Activated T-helper 2 cell treated with anti-CD3 and anti-CD28 coated beads, Interferon-gamma antibody, Interleukin-2, Interleukin-4, amounts not matched to agents 10 μg/mL and 5 μg/mL and 100 μg/mL, durations not matched to agents 14 hours and 24 hours and 36 hours (primary cell): ENCODE results near the gene ZC3H12D. TPM values are rescaled to one million over a fixed set of nuclear protein-coding genes. Genes with fewer than 3 reads are reported as not detected.

Source experiments
- DNase-seq: peaks from one replicate; pipeline ENCODE4 v3.0.0; 2021; ENCODE audit warnings: low spot score
- H3K27ac Mint-ChIP-seq: one replicate; pipeline ENCODE4 v1.8.0; 2021; ENCODE audit warnings: mixed read lengths
- H3K27me3 Mint-ChIP-seq: one replicate; pipeline ENCODE4 v1.8.0; 2021; ENCODE audit warnings: low read depth, mixed read lengths
- H3K36me3 Mint-ChIP-seq: one replicate; pipeline ENCODE4 v1.8.0; 2021; ENCODE audit warnings: low read depth, mixed read lengths
- H3K4me1 Mint-ChIP-seq: one replicate; pipeline ENCODE4 v1.8.0; 2021; ENCODE audit warnings: low read depth, mixed read lengths
- H3K4me3 Mint-ChIP-seq: one replicate; pipeline ENCODE4 v1.8.0; 2021; ENCODE audit warnings: low read depth, mild to moderate bottlenecking, moderate library complexity, mixed read lengths
- H3K9me3 Mint-ChIP-seq: one replicate; pipeline ENCODE4 v1.8.0; 2021; ENCODE audit warnings: mixed read lengths
- intact Hi-C: fragments of 100-400 bp; cut with micrococcal nuclease; formaldehyde crosslinking; loops from one replicate; pipeline ENCODE4 v1.15.1; 2023
- total RNA-seq: library from RNA; stranded (reverse); gene quantifications from 2 replicates; pipeline ENCODE4 v1.2.3, GENCODE V29; 2022

ZC3H12D gene
- total RNA-seq, 1 donor from 2014 or later, result 15.6 TPM

- H3K27me3 Mint-ChIP-seq, result no peaks in the 10 kb centered on the region
- no peak overlapping the region for H3K27ac Mint-ChIP-seq
- H3K4me3 Mint-ChIP-seq, result no peak overlapping the region
- no peak for DNase-seq
- H3K4me1 Mint-ChIP-seq, result peaks cover 11% of the 10 kb centered on the region
- no peaks in the 10 kb centered on the region for H3K36me3 Mint-ChIP-seq
- intact Hi-C loops, result loop anchor here (5.0 kb wide), 2 partner anchors 217 to 282 kb away; no protein-coding TSS in a partner anchor
- no peaks in the 10 kb centered on the region for H3K9me3 Mint-ChIP-seq
Measured at GRCh38 chr6:149429427-149430360, 55.1 kb downstream of the ZC3H12D start.

GRCh38 chr6:149428606-149429005, 56.2 kb downstream of the ZC3H12D start:
- no peaks in the 10 kb centered on the region for H3K9me3 Mint-ChIP-seq
- no peaks in the 10 kb centered on the region for H3K27me3 Mint-ChIP-seq
- H3K27ac Mint-ChIP-seq, result no peak overlapping the region
- no peak for DNase-seq
- H3K4me1 Mint-ChIP-seq, result peaks cover 10% of the 10 kb centered on the region
- intact Hi-C loops, result no loop called here
- no peak overlapping the region for H3K4me3 Mint-ChIP-seq
- no peaks in the 10 kb centered on the region for H3K36me3 Mint-ChIP-seq

- Mint-ChIP-seq H3K4me3 (no peak overlapping the region), H3K27me3 (no peaks in the 10 kb centered on the region), H3K27ac (no peak overlapping the region), H3K36me3 (no peaks in the 10 kb centered on the region), H3K9me3 (no peaks in the 10 kb centered on the region), H3K4me1 (peaks cover 8% of the 10 kb centered on the region)
- DNase-seq, result no peak
- intact Hi-C loops, result no loop called here
Measured at GRCh38 chr6:149425754-149426153, 59.1 kb downstream of the ZC3H12D start.

GRCh38 chr6:149425224-149425623, 59.6 kb downstream of the ZC3H12D start:
- peaks cover 12% of the 10 kb centered on the region for H3K4me1 Mint-ChIP-seq
- no peaks in the 10 kb centered on the region for H3K36me3 Mint-ChIP-seq
- H3K27ac Mint-ChIP-seq, result no peak overlapping the region
- intact Hi-C loops, result no loop called here
- no peak overlapping the region for H3K4me3 Mint-ChIP-seq
- no peak for DNase-seq
- H3K9me3 Mint-ChIP-seq, result no peaks in the 10 kb centered on the region
- no peaks in the 10 kb centered on the region for H3K27me3 Mint-ChIP-seq

- no peaks in the 10 kb centered on the region for H3K36me3 Mint-ChIP-seq
- peaks cover 15% of the 10 kb centered on the region for H3K4me1 Mint-ChIP-seq
- H3K9me3 Mint-ChIP-seq, result no peaks in the 10 kb centered on the region
- no peaks in the 10 kb centered on the region for H3K27me3 Mint-ChIP-seq
- H3K27ac Mint-ChIP-seq, result no peak overlapping the region
- no peak for DNase-seq
- intact Hi-C loops, result no loop called here
- H3K4me3 Mint-ChIP-seq, result no peak overlapping the region
Measured at GRCh38 chr6:149423964-149424440, 60.8 kb downstream of the ZC3H12D start.

- intact Hi-C loops, result no loop called here
- DNase-seq, result no peak
- no peak overlapping the region for H3K27ac Mint-ChIP-seq
- H3K4me1 Mint-ChIP-seq, result peaks cover 15% of the 10 kb centered on the region
- H3K27me3 Mint-ChIP-seq, result no peaks in the 10 kb centered on the region
- no peaks in the 10 kb centered on the region for H3K36me3 Mint-ChIP-seq
- no peak overlapping the region for H3K4me3 Mint-ChIP-seq
- H3K9me3 Mint-ChIP-seq, result no peaks in the 10 kb centered on the region
Measured at GRCh38 chr6:149422581-149422980, 62.2 kb downstream of the ZC3H12D start.

GRCh38 chr6:149421132-149421531, 63.7 kb downstream of the ZC3H12D start:
- DNase-seq, result no peak
- H3K9me3 Mint-ChIP-seq, result peaks cover 1% of the 10 kb centered on the region
- intact Hi-C loops, result no loop called here
- no peak overlapping the region for H3K27ac Mint-ChIP-seq
- peaks cover 9% of the 10 kb centered on the region for H3K36me3 Mint-ChIP-seq
- H3K4me1 Mint-ChIP-seq, result peaks cover 16% of the 10 kb centered on the region
- H3K27me3 Mint-ChIP-seq, result no peaks in the 10 kb centered on the region
- H3K4me3 Mint-ChIP-seq, result no peak overlapping the region

GRCh38 chr6:149419696-149420404, 65.0 kb downstream of the ZC3H12D start:
- Mint-ChIP-seq H3K27ac (no peak overlapping the region), H3K9me3 (peaks cover 7% of the 10 kb centered on the region), H3K36me3 (peaks cover 21% of the 10 kb centered on the region), H3K27me3 (no peaks in the 10 kb centered on the region), H3K4me3 (no peak overlapping the region), H3K4me1 (peaks cover 22% of the 10 kb centered on the region)
- intact Hi-C loops, result no loop called here
- DNase-seq, result no peak

GRCh38 chr6:149414821-149415220, 70.0 kb downstream of the ZC3H12D start:
- H3K4me3 Mint-ChIP-seq, result no peak overlapping the region
- no peaks in the 10 kb centered on the region for H3K27me3 Mint-ChIP-seq
- peaks cover 7% of the 10 kb centered on the region for H3K9me3 Mint-ChIP-seq
- intact Hi-C loops, result no loop called here
- peaks cover 16% of the 10 kb centered on the region for H3K4me1 Mint-ChIP-seq
- no peak overlapping the region for H3K27ac Mint-ChIP-seq
- no peak for DNase-seq
- H3K36me3 Mint-ChIP-seq, result peaks cover 63% of the 10 kb centered on the region

- H3K36me3 Mint-ChIP-seq, result peaks cover 69% of the 10 kb centered on the region
Measured at GRCh38 chr6:149414009-149414408, 70.8 kb downstream of the ZC3H12D start.

GRCh38 chr6:149410557-149410956, 74.3 kb downstream of the ZC3H12D start:
- H3K4me1 Mint-ChIP-seq, result peaks cover 9% of the 10 kb centered on the region
- H3K27me3 Mint-ChIP-seq, result no peaks in the 10 kb centered on the region
- H3K36me3 Mint-ChIP-seq, result peaks cover 78% of the 10 kb centered on the region
- intact Hi-C loops, result no loop called here
- H3K4me3 Mint-ChIP-seq, result no peak overlapping the region
- DNase-seq, result no peak
- peaks cover under 1% of the 10 kb centered on the region for H3K9me3 Mint-ChIP-seq
- H3K27ac Mint-ChIP-seq, result no peak overlapping the region

More at GRCh38 chr6:149414009-149414408, 70.8 kb downstream of the ZC3H12D start:
- Mint-ChIP-seq H3K9me3 (peaks cover 7% of the 10 kb centered on the region), H3K27ac (no peak overlapping the region), H3K4me1 (peaks cover 14% of the 10 kb centered on the region), H3K4me3 (no peak overlapping the region), H3K27me3 (no peaks in the 10 kb centered on the region)
- intact Hi-C loops, result no loop called here
- no peak for DNase-seq

GRCh38 chr6:149409617-149410016, 75.2 kb downstream of the ZC3H12D start:
- Mint-ChIP-seq H3K27me3 (no peaks in the 10 kb centered on the region), H3K4me3 (no peak overlapping the region), H3K36me3 (peaks cover 79% of the 10 kb centered on the region), H3K27ac (no peak overlapping the region), H3K4me1 (peaks cover 19% of the 10 kb centered on the region), H3K9me3 (no peaks in the 10 kb centered on the region)
- intact Hi-C loops, result no loop called here
- DNase-seq, result no peak
